ENCODE results near the gene EFNA3. TPM values are rescaled to one million over a fixed set of nuclear protein-coding genes. Genes with fewer than 3 reads are reported as not detected.

EFNA3 gene
- total RNA-seq, 2 experiments from 2014 or later, result 0.22 to 0.47 TPM

- intact Hi-C loops (cut with DNase I, micrococcal nuclease), result loop anchor here (1.0 to 10.0 kb wide), 10 partner anchors 13 to 759 kb away; partner anchors contain the start of genes UBE2Q1 (in 2 of the 2), AQP10 (in 1 of the 2), ATP8B2 (in 1 of the 2) and EFNA4 (in 1 of the 2)
- H3K27ac ChIP-seq (ENCODE audit: low read depth in 1 of 2, low read length in 2 of 2), result no peak overlapping the region
- peak overlapping the region; percentile 89 for H3K4me3 Mint-ChIP-seq
- POLR2A ChIA-PET, result interaction anchor here (0.8 to 2.2 kb wide), 17 partner anchors 8 to 148 kb away, joined by 3 to 23 read pairs (median 6); partner anchors contain the start of genes ADAM15, EFNA4, FLAD1 and KRTCAP2
- peaks cover 0 to 30% of the 10 kb centered on the region in 2 experiments for H3K9me3 ChIP-seq (ENCODE audit: control insufficient read depth in 1 of 2, insufficient read depth in 1 of 2, low read length in 2 of 2)
- ATAC-seq (ENCODE audit: poor library complexity), result no peak
- H3K27me3 ChIP-seq (ENCODE audit: control insufficient read depth in 1 of 2, insufficient read depth in 2 of 2, low read length in 2 of 2), result peaks cover 46% of the 10 kb centered on the region in 2 experiments
- CTCF ChIA-PET, result interaction anchor here (0.8 to 3.0 kb wide), 20 partner anchors 8 to 621 kb away, joined by 3 to 78 read pairs (median 6); partner anchors contain the start of genes ADAM15, EFNA4, FLAD1 and PBXIP1
- no peak for TF ChIP-seq CTCF (IDR thresholded peaks at IDR 0.05)
- peak overlapping the region; percentile 82 for H3K27ac Mint-ChIP-seq
- peaks cover 75% of the 10 kb centered on the region for H3K4me1 ChIP-seq (ENCODE audit: insufficient read depth, low read length)
- H3K4me3 ChIP-seq (ENCODE audit: low read length), result peak overlapping the region; percentile 92
- no peaks in the 10 kb centered on the region for H3K9me3 Mint-ChIP-seq
- H3K27me3 Mint-ChIP-seq, result peaks cover 42% of the 10 kb centered on the region
- H3K36me3 Mint-ChIP-seq (ENCODE audit: low read depth), result peaks cover 3% of the 10 kb centered on the region
- DNase-seq, result peak in 5 of 14 experiments; percentile 33 to 75 (median 54)
- H3K4me1 Mint-ChIP-seq (ENCODE audit: low read depth), result peaks cover 59% of the 10 kb centered on the region
- no peaks in the 10 kb centered on the region for H3K36me3 ChIP-seq (ENCODE audit: insufficient read depth, low read length)
These were observed 5.5 kb downstream of the EFNA3 start for GRCh38 chr1:155083865-155084721.

- ATAC-seq (ENCODE audit: poor library complexity), result peak; percentile 75
- Mint-ChIP-seq H3K4me1 (ENCODE audit: low read depth) (peaks cover 51% of the 10 kb centered on the region), H3K4me3 (peak overlapping the region; percentile 89), H3K27ac (peak overlapping the region; percentile 82), H3K9me3 (no peaks in the 10 kb centered on the region), H3K36me3 (ENCODE audit: low read depth) (peaks cover 3% of the 10 kb centered on the region), H3K27me3 (peaks cover 36% of the 10 kb centered on the region)
- peak; percentile 80 to 95 (median 88) for DNase-seq
- CTCF ChIA-PET, result interaction anchor here (0.6 to 3.0 kb wide), 31 partner anchors 9 to 622 kb away, joined by 3 to 78 read pairs (median 5); partner anchors contain the start of genes ADAM15, EFNA4, FLAD1 and KRTCAP2
- Histone ChIP-seq H3K4me1 (ENCODE audit: insufficient read depth, low read length) (peaks cover 67% of the 10 kb centered on the region), H3K36me3 (ENCODE audit: insufficient read depth, low read length) (no peaks in the 10 kb centered on the region), H3K27me3 (ENCODE audit: control insufficient read depth in 1 of 2, insufficient read depth in 2 of 2, low read length in 2 of 2) (peaks cover 41 to 46% of the 10 kb centered on the region in 2 experiments), H3K4me3 (ENCODE audit: low read length) (peak overlapping the region; percentile 92), H3K27ac (ENCODE audit: low read depth in 1 of 2, low read length in 2 of 2) (peak overlapping the region; percentile 65 to 68), H3K9me3 (ENCODE audit: control insufficient read depth in 1 of 2, insufficient read depth in 1 of 2, low read length in 2 of 2) (peaks cover 0 to 29% of the 10 kb centered on the region in 2 experiments)
- TF ChIP-seq CTCF (IDR thresholded peaks at IDR 0.05), result peak; percentile 76
- intact Hi-C loops (cut with DNase I, micrococcal nuclease), result loop anchor here (1.0 to 10.0 kb wide), 11 partner anchors 14 to 760 kb away; partner anchors contain the start of genes UBE2Q1 (in 2 of the 2), AQP10 (in 1 of the 2), ATP8B2 (in 1 of the 2) and EFNA4 (in 1 of the 2)
- POLR2A ChIA-PET, result interaction anchor here (0.6 to 2.2 kb wide), 25 partner anchors 9 to 525 kb away, joined by 3 to 23 read pairs (median 6); partner anchors contain the start of genes ADAM15, CLK2, EFNA4 and FLAD1
These were observed 6.3 kb downstream of the EFNA3 start for GRCh38 chr1:155084722-155085503.

Measured in CD4-positive, alpha-beta T cell (primary cell).